OCI-LY3 (cell line): ENCODE data around the gene PTPN11.

Experiments used
- H2AFZ ChIP-seq: fragments of 200-600, 300-600 bp; shearing (Covaris generic); 2 replicates; pipeline ENCODE4 v1.6.0; 2014; ENCODE audit warnings: antibody characterized with exemption, low read depth, low read length
- H3K27ac ChIP-seq: fragments of 200-600, 300-600 bp; sonication (generic); 2 replicates; pipeline ENCODE4 v1.5.1; 2014; ENCODE audit warnings: mild to moderate bottlenecking, low read length, moderate library complexity, mixed read lengths
- H3K27me3 ChIP-seq: fragments of 200-600, 300-600 bp; sonication (generic); 2 replicates; pipeline ENCODE4 v1.6.1; 2014; ENCODE audit warnings: low read depth, low read length, mixed read lengths
- H3K36me3 ChIP-seq: fragments of 200-600, 300-600 bp; sonication (generic); replicated peaks from 2 replicates; pipeline ENCODE3; 2014; ENCODE audit warnings: low read depth, low read length, mixed read lengths
- H3K4me1 ChIP-seq: fragments of 300-600, 200-600 bp; sonication (generic); 2 replicates; pipeline ENCODE4 v1.6.1; 2014; ENCODE audit warnings: low read length, mixed read lengths
- H3K4me2 ChIP-seq: fragments of 200-600, 300-600 bp; sonication (generic); 2 replicates; pipeline ENCODE4 v1.6.1; 2014; ENCODE audit warnings: low read length, mixed read lengths
- H3K4me3 ChIP-seq: fragments of 300-600, 200-600 bp; sonication (generic); 2 replicates; pipeline ENCODE4 v1.5.1; 2014; ENCODE audit warnings: antibody characterized with exemption, mild to moderate bottlenecking, low read length, moderate library complexity
- H3K79me2 ChIP-seq: fragments of 300-600, 200-600 bp; shearing (Covaris generic); 2 replicates; pipeline ENCODE4 v1.6.1; 2014; ENCODE audit warnings: mild to moderate bottlenecking, low read length, mixed read lengths
- H3K9ac ChIP-seq: fragments of 300-600, 200-600 bp; shearing (Covaris generic); 2 replicates; pipeline ENCODE4 v1.6.0; 2014; ENCODE audit warnings: mild to moderate bottlenecking, low read length, moderate library complexity
- H3K9me3 ChIP-seq: fragments of 200-600, 300-600 bp; shearing (Covaris generic); 2 replicates; pipeline ENCODE4 v1.6.1; 2014; ENCODE audit warnings: low read length, mixed read lengths; ENCODE audit not compliant: insufficient read depth
- H4K20me1 ChIP-seq: fragments of 200-600, 300-600 bp; sonication (generic); 2 replicates; pipeline ENCODE4 v1.6.1; 2016; ENCODE audit warnings: low read length, mixed read lengths; ENCODE audit not compliant: insufficient read depth
- EZH2phosphoT487 ChIP-seq: fragments of 200-600 bp; shearing (Covaris generic); IDR thresholded peaks from 2 replicates; pipeline ENCODE4 v1.6.1; 2018; ENCODE audit warnings: antibody characterized with exemption, mixed run types, low read depth
- TF ChIP-seq, protein P1 (sequence below): fragments of 200-600, 300-600 bp; sonication (generic); IDR thresholded peaks from 2 replicates; pipeline ENCODE4 v1.5.1; 2014; ENCODE audit warnings: antibody characterized with exemption, low read length, low read depth

PTPN11 gene

DNA sequence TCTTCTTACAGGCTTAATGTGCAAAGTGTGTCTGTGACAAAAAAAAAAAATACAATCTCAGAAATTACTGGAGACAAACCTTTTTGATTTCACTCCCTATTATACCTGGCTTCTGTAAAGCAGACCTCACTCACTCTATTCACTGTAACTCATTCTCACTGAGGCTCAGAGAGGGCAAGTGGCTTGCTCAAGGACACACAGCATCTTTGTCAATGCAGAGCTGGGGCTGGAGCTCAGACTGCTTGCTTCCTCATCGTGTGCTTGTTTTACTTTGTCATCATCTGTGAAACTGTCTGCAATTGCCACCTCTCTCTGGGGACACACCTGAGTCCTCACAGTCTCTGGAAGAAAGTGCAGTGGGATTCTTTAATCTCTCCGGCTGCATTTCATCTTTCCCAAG, 120.0 kb downstream of the PTPN11 start:
- Histone ChIP-seq H3K36me3 (no peaks in the 10 kb centered on the region), H3K4me3 (no peak overlapping the region), H4K20me1 (no peaks in the 10 kb centered on the region), H3K4me2 (no peak overlapping the region), H3K27me3 (0 out of 2 replicates have a peak, but pooled peaks cover 6% of the 10 kb centered on the region), H3K9ac (no peak overlapping the region), H3K4me1 (no peaks in the 10 kb centered on the region), H3K79me2 (no peaks in the 10 kb centered on the region), H3K27ac (no peak overlapping the region), H3K9me3 (no peaks in the 10 kb centered on the region), H2AFZ (no peak overlapping the region)
- no peak for TF ChIP-seq EZH2phosphoT487
- TF ChIP-seq, protein P1, sequence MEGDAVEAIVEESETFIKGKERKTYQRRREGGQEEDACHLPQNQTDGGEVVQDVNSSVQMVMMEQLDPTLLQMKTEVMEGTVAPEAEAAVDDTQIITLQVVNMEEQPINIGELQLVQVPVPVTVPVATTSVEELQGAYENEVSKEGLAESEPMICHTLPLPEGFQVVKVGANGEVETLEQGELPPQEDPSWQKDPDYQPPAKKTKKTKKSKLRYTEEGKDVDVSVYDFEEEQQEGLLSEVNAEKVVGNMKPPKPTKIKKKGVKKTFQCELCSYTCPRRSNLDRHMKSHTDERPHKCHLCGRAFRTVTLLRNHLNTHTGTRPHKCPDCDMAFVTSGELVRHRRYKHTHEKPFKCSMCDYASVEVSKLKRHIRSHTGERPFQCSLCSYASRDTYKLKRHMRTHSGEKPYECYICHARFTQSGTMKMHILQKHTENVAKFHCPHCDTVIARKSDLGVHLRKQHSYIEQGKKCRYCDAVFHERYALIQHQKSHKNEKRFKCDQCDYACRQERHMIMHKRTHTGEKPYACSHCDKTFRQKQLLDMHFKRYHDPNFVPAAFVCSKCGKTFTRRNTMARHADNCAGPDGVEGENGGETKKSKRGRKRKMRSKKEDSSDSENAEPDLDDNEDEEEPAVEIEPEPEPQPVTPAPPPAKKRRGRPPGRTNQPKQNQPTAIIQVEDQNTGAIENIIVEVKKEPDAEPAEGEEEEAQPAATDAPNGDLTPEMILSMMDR, result no peak

DNA sequence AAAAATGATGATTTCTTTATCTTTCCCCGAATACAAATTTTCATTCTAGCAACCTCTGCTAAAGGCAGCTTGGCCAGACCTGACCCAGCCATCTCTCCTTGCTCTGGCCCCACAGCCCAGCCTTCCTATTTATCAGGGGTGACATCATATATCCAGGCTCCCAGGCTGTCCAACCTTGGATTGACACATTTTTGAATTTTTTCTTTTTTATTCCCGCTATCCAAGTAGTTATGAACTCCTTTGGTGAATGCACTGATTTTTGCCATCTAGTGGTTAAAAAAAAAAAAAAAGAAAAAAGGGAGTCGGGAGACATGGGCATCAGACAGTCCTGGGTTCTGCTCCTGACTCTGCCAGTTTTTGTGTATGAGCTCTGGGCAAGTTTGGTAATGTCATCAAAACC, 120.5 kb downstream of the PTPN11 start:
- no peak overlapping the region for H3K4me3 ChIP-seq
- H3K9me3 ChIP-seq, result no peaks in the 10 kb centered on the region
- no peaks in the 10 kb centered on the region for H3K36me3 ChIP-seq
- no peaks in the 10 kb centered on the region for H4K20me1 ChIP-seq
- H3K27me3 ChIP-seq, result 0 out of 2 replicates have a peak, but pooled peaks cover 6% of the 10 kb centered on the region
- H3K79me2 ChIP-seq, result no peaks in the 10 kb centered on the region
- H3K4me2 ChIP-seq, result no peak overlapping the region
- no peak overlapping the region for H2AFZ ChIP-seq
- H3K27ac ChIP-seq, result no peak overlapping the region
- TF ChIP-seq, protein P1, result no peak; the same call in 1 of the 2 replicates
- no peak for TF ChIP-seq EZH2phosphoT487
- no peak overlapping the region for H3K9ac ChIP-seq
- H3K4me1 ChIP-seq, result no peaks in the 10 kb centered on the region

DNA sequence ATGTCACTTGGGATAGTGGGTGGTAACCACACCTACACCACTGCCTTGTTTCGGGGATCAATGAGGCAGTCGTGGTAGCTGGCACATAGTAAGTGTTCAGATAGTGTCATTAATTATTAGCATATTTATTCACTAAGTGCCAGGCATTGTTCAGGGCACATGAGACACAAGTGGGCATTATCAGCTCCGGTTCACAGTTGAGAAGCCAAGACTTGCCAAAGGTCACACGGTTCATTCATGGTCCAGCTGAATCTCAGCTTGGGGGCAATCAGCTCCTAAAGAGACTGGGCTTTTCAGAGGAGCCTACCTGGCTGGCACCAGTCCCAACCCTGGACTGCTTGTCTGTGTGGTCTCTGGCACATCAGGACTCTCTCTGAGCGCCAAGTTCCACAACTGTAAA, 121.3 kb downstream of the PTPN11 start:
- TF ChIP-seq, protein P1, result no peak
- TF ChIP-seq EZH2phosphoT487, result no peak
- no peaks in the 10 kb centered on the region for H4K20me1 ChIP-seq

DNA sequence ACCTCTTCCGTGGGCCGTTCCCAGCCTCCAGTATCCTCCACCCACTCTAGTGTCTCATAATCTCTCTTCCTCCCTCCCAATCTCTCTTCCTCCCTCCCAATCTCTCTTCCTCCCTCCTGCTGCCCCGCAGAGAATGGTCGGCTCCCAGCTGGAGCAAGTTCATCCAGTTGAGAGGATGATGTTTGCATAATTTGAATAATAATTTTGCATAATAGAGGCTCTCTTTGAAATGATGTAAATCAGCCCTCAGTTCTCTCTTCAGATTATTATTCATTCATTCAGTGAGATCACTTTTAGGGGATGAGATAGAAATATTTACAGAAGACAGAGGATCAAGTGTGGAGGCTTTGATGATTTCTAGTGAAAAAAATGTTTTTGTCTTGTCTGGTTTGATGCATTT, 125.0 kb downstream of the PTPN11 start:
- no peak overlapping the region for H3K27ac ChIP-seq
- TF ChIP-seq, protein P1, result no peak
- no peak for TF ChIP-seq EZH2phosphoT487
- H3K79me2 ChIP-seq, result no peaks in the 10 kb centered on the region
- H3K9me3 ChIP-seq, result no peaks in the 10 kb centered on the region
- H4K20me1 ChIP-seq, result no peaks in the 10 kb centered on the region
- peaks cover 11% of the 10 kb centered on the region; the same call in 1 of the 2 replicates for H3K27me3 ChIP-seq
- no peak overlapping the region for H3K4me3 ChIP-seq
- H3K4me2 ChIP-seq, result no peak overlapping the region
- no peak overlapping the region for H3K9ac ChIP-seq
- H3K36me3 ChIP-seq, result no peaks in the 10 kb centered on the region
- peaks cover 6% of the 10 kb centered on the region; the same call in 1 of the 2 replicates for H3K4me1 ChIP-seq
- no peak overlapping the region for H2AFZ ChIP-seq

More for the DNA sequence above, 121.3 kb downstream of the PTPN11 start:
- no peaks in the 10 kb centered on the region for H3K9me3 ChIP-seq
- no peak overlapping the region for H3K9ac ChIP-seq
- H3K36me3 ChIP-seq, result no peaks in the 10 kb centered on the region
- no peak overlapping the region for H3K4me2 ChIP-seq
- no peak overlapping the region for H3K27ac ChIP-seq
- H2AFZ ChIP-seq, result no peak overlapping the region
- 0 out of 2 replicates have a peak, but pooled peaks cover 6% of the 10 kb centered on the region for H3K27me3 ChIP-seq
- H3K79me2 ChIP-seq, result no peaks in the 10 kb centered on the region
- H3K4me1 ChIP-seq, result no peaks in the 10 kb centered on the region
- no peak overlapping the region for H3K4me3 ChIP-seq
